Upper lobe of left lung (tissue), 6 donors: ENCODE results near the gene TIMM21. TPM values are rescaled to one million over a fixed set of nuclear protein-coding genes. Genes with fewer than 3 reads are reported as not detected.

Experiments used
- ATAC-seq, 2 donors: fragments of 200-7000 bp; cut with Tn5 transposase; one replicate each; pipeline ENCODE4 v1.9.1; 2022; ENCODE audit warnings: mild to moderate bottlenecking in 2 of 2, moderate library complexity in 2 of 2; ENCODE audit not compliant: low FRiP score in 2 of 2
- DNase-seq, 2 donors: peaks; one replicate each; pipeline ENCODE4 v3.0.0-alpha.2; 2019 to 2020
- H3K27ac ChIP-seq, 4 donors: fragments of 200-600 bp; sonication (generic); one replicate each; pipeline ENCODE4 v1.5.1; 2016 to 2019
- H3K27me3 ChIP-seq, 4 donors: fragments of 200-600 bp; sonication (generic); one replicate each; pipeline ENCODE4 v1.5.1; 2017 to 2019
- H3K36me3 ChIP-seq, 4 donors: fragments of 200-600 bp; sonication (generic); one replicate each; pipeline ENCODE4 v1.5.1; 2016 to 2019
- H3K4me1 ChIP-seq, 4 donors: fragments of 200-600 bp; sonication (generic); one replicate each; pipeline ENCODE4 v1.5.1; 2018 to 2019
- H3K4me3 ChIP-seq, 4 donors: fragments of 200-600 bp; sonication (generic); one replicate each; pipeline ENCODE4 v1.5.1; 2017 to 2019; ENCODE audit warnings: mild to moderate bottlenecking in 2 of 4, moderate library complexity in 1 of 4
- H3K9me3 ChIP-seq, 4 donors: fragments of 200-600 bp; sonication (generic); one replicate each; pipeline ENCODE4 v1.5.1; 2018 to 2019
- EP300 ChIP-seq, 4 donors: sonication (generic); formaldehyde crosslinking; IDR thresholded peaks; one replicate each; pipeline ENCODE4 v1.5.1; 2017; ENCODE audit warnings: antibody characterized with exemption in 4 of 4, control low read depth in 2 of 4
- POLR2A ChIP-seq, 4 donors: fragments of 450-650 bp; IDR thresholded peaks; one replicate each; pipeline ENCODE4 v1.5.1; 2016 to 2017; ENCODE audit warnings: antibody characterized with exemption in 4 of 4, mild to moderate bottlenecking in 2 of 4
- POLR2AphosphoS5 ChIP-seq, 2 donors: sonication (generic); formaldehyde crosslinking; IDR thresholded peaks; one replicate each; pipeline ENCODE4 v1.5.1; 2017; ENCODE audit warnings: antibody characterized with exemption in 2 of 2
- WGBS, 2 donors: methylation state at CpG; one replicate each; pipeline ENCODE4 v1.1.5; 2017 to 2018; 5-methylcytosine and 5-hydroxymethylcytosine counted together
- total RNA-seq, 6 donors: library from RNA; depleted of rRNA in 4 of 6; stranded (reverse); fragments of >200 nt in 4 of 6; gene quantifications; one replicate each; pipeline versions ENCODE4 v1.1.0 to v1.2.1, GENCODE V29; 2016 to 2021
- TF ChIP-seq, protein P1 (sequence below), 6 experiments: fragments of 450-650 bp in 4 of 6; fragments of 200-600 bp in 2 of 6; sonication (generic) in 2 of 6; IDR thresholded peaks; one replicate each; pipeline ENCODE4 v1.5.1; 2016 to 2019; ENCODE audit warnings: antibody characterized with exemption in 6 of 6
- donor health status: DM: no; HTN: no; CAD: no; lungs with moderate emphysema.
- donor health status: DM: no; HTN: yes; CAD: no; lungs with severe emphysema.

The TIMM21 gene
- total RNA-seq, 6 donors from 2014 or later: 13.0 to 48.2 (median 23.3) TPM

DNA sequence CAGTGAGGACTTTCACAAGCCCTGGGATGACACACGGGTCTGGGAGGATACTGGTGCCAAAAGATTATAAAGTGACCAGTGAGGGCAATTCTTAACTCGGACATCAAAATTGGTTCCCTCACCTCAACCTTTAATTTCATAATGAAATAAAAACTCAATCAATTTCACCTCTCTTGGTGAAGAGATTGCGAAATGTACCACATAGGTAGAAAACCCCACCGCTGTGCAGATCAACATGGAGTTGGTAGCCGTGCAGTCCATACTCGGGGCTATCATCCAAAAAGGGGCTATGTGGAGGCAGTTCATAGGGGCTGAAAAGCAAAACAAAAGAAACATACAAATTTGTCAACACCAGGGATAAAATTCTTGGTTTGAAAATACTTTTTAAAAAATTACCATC, 25.1 kb upstream of the TIMM21 start:
- no peak for DNase-seq
- ATAC-seq: no peak
- Histone ChIP-seq H3K4me1 (no peaks in the 10 kb centered on the region), H3K27me3 (no peaks in the 10 kb centered on the region), H3K36me3 (no peaks in the 10 kb centered on the region), H3K9me3 (no peaks in the 10 kb centered on the region), H3K27ac (no peak overlapping the region), H3K4me3 (no peak overlapping the region)
- WGBS, 2 donors: 89 to 95% methylated on average over 6 of the region's 6 CpGs
- TF ChIP-seq EP300 (IDR thresholded peaks at IDR 0.05): no peak
- no peak for TF ChIP-seq POLR2AphosphoS5 (IDR thresholded peaks at IDR 0.05)
- TF ChIP-seq, protein P1, sequence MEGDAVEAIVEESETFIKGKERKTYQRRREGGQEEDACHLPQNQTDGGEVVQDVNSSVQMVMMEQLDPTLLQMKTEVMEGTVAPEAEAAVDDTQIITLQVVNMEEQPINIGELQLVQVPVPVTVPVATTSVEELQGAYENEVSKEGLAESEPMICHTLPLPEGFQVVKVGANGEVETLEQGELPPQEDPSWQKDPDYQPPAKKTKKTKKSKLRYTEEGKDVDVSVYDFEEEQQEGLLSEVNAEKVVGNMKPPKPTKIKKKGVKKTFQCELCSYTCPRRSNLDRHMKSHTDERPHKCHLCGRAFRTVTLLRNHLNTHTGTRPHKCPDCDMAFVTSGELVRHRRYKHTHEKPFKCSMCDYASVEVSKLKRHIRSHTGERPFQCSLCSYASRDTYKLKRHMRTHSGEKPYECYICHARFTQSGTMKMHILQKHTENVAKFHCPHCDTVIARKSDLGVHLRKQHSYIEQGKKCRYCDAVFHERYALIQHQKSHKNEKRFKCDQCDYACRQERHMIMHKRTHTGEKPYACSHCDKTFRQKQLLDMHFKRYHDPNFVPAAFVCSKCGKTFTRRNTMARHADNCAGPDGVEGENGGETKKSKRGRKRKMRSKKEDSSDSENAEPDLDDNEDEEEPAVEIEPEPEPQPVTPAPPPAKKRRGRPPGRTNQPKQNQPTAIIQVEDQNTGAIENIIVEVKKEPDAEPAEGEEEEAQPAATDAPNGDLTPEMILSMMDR (IDR thresholded peaks at IDR 0.05): no peak
- no peak for TF ChIP-seq POLR2A (IDR thresholded peaks at IDR 0.05)

DNA sequence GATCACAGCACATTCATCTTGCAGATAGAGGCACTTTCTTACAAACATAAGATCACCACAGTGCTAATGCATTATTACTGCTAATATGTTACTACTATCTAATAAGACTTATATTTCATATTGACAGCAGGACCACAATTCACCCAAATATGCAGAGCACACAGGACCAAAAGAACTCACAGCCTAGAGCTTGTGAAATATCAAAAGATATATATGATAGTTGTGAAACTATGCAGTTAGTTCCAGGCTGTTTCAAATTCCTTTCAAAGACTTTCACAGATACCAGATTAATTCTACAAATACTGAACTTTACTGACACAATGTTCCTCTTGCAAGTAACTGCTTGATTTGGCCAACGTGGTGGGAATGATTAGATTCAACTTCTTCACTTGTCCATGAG, 23.7 kb upstream of the TIMM21 start:
- ATAC-seq (no peak), DNase-seq (no peak)
- H3K9me3 ChIP-seq: no peaks in the 10 kb centered on the region
- no peaks in the 10 kb centered on the region for H3K4me1 ChIP-seq
- no peak overlapping the region for H3K27ac ChIP-seq
- no peaks in the 10 kb centered on the region for H3K36me3 ChIP-seq
- H3K4me3 ChIP-seq: no peak overlapping the region
- TF ChIP-seq POLR2A (IDR thresholded peaks at IDR 0.05) (no peak), EP300 (IDR thresholded peaks at IDR 0.05) (no peak), POLR2AphosphoS5 (IDR thresholded peaks at IDR 0.05) (no peak)
- TF ChIP-seq, protein P1 (IDR thresholded peaks at IDR 0.05): no peak
- 50 to 60% methylated on average over 1 of the region's 1 CpG for WGBS, 2 donors
- H3K27me3 ChIP-seq: no peaks in the 10 kb centered on the region

DNA sequence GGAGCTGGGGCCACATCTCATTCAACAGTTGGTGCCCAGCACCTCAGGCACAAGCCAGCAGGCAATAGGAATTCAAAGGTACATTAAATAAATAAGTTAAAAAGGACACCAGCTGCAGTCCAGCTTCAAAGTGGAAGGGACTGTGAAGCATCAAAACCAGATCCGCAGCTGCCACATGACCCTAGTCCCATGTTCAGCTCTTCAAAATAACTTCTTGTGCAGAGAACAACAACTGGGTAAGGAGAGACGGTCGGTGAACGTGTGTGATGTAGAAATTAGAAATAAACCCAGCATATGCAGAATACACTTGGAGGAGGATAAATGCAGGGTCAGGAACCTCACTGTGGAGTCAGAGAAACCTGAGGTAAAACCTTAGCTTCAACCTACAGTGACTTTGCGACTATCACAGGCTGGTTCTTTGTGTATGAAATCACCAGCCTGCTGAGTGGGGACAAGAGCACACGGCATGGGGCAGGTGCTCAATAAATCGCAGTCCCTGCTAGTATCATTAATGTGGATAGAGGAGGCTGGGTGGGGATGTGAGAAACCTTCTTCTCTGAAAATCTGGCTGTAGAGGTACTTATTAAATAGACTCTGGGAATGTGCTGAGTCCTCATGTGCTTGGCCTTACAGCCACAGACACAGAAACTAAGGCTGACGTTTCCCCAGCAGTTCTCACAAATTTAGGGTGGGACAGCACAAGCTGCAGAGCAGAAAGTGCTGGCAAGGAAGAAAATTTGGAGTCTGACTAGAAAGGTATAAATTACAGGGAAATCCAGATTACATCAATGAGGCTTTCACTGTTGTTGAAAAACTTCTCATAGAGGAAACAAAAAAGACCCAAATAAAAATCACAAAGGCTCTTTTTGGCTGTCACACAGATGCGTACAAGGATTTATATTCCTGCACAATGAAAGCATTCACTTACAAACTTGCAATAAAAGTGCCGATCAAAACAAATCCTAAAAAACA, 21.4 kb upstream of the TIMM21 start:
- ATAC-seq: no peak

DNA sequence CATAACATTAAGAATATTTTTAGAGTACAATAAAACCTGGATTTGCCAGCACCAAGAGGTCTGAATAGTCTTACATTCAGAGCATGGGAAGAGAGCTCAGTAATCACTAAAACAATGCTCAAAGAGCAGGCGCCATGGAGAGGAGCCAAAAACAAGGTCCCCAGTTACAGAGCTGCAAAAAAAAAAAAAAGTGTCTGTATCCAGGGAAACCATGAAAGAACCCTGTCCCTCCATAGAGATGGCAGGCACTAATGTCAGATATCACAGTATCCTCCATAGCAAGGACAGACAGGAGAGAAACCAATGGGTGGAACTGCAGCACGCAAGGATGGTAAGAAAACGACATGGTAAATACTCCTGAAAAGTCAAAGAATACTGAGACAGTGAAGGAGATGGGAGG, 20.2 kb upstream of the TIMM21 start:
- 70 to 78% methylated on average over 3 of the region's 3 CpGs for WGBS, 2 donors
- Histone ChIP-seq H3K9me3 (no peaks in the 10 kb centered on the region), H3K27me3 (no peaks in the 10 kb centered on the region), H3K36me3 (no peaks in the 10 kb centered on the region), H3K4me1 (no peaks in the 10 kb centered on the region), H3K4me3 (no peak overlapping the region), H3K27ac (no peak overlapping the region)
- ATAC-seq: no peak
- TF ChIP-seq POLR2A (IDR thresholded peaks at IDR 0.05) (no peak), POLR2AphosphoS5 (IDR thresholded peaks at IDR 0.05) (no peak), EP300 (IDR thresholded peaks at IDR 0.05) (no peak)
- TF ChIP-seq, protein P1 (IDR thresholded peaks at IDR 0.05): no peak
- no peak for DNase-seq

More for the DNA sequence above, 21.4 kb upstream of the TIMM21 start:
- H3K36me3 ChIP-seq: no peaks in the 10 kb centered on the region
- no peak overlapping the region for H3K4me3 ChIP-seq
- no peak overlapping the region for H3K27ac ChIP-seq
- no peaks in the 10 kb centered on the region for H3K4me1 ChIP-seq
- no peaks in the 10 kb centered on the region for H3K27me3 ChIP-seq
- WGBS, 2 donors: 66 to 69% methylated on average over 10 of the region's 10 CpGs
- DNase-seq: no peak
- TF ChIP-seq POLR2A (IDR thresholded peaks at IDR 0.05): no peak
- TF ChIP-seq EP300 (IDR thresholded peaks at IDR 0.05): no peak
- TF ChIP-seq, protein P1 (IDR thresholded peaks at IDR 0.05): no peak
- no peak for TF ChIP-seq POLR2AphosphoS5 (IDR thresholded peaks at IDR 0.05)
- no peaks in the 10 kb centered on the region for H3K9me3 ChIP-seq
